AG04449 (cell line): Measurements from ENCODE around the gene OIP5.
"Not testable (repeated sequence)": the region's sequence is repeated elsewhere in the genome, so short reads cannot be mapped to it uniquely, and the experiment has no call there.

Source experiments
- CTCF ChIA-PET: fragments of 350-600 bp; formaldehyde crosslinking; extraction: SDS; loops from one replicate; lab custom pipeline; 2021; ENCODE audit warnings: antibody characterized with exemption; lab: Yijun Ruan, JAX
- POLR2A ChIA-PET: fragments of 400-600, 350-600 bp; formaldehyde crosslinking; extraction: SDS; loops from one replicate; lab custom pipeline; 2020; ENCODE audit warnings: antibody characterized with exemption, inconsistent platforms; lab: Yijun Ruan, JAX
- DNase-seq: peaks from one replicate; pipeline ENCODE4 v3.0.0-alpha.2; 2010; ENCODE audit warnings: low read depth, low spot score
- H3K4me3 ChIP-seq: 2 replicates; pipeline ENCODE4 v1.5.1; 2011; ENCODE audit warnings: low read depth, mild to moderate bottlenecking, control low read depth, low read length
- TF ChIP-seq, protein P1 (sequence below): IDR thresholded peaks from one replicate; pipeline ENCODE4 v1.5.1; 2011; ENCODE audit warnings: mild to moderate bottlenecking, moderate library complexity, low read length, control low read depth, inconsistent platforms; ENCODE audit not compliant: insufficient read depth; ENCODE audit errors: missing control alignments

The OIP5 gene

DNA sequence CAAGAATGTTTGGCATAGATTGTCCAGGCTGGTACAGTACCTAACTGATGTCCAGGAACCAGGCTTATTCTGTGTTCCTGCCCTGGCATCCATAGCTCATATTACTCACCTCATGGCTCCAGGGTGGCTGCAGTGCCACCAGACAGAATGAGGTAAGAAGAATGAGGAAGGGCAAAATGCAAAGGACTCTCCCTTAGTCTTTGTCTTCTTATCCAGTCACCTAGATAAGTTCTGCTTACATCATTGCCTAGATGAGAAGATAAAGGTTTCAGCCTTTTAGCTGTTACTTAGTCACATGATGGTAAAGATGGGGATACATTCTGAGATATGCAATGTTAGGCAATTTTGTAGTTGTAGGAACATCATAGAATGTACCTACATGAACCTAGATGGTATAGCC, 55.6 kb downstream of the OIP5 start:
- no peak overlapping the region for H3K4me3 ChIP-seq
- no peak for DNase-seq
- POLR2A ChIA-PET: no interaction called here
- CTCF ChIA-PET: no interaction called here
- TF ChIP-seq, protein P1, sequence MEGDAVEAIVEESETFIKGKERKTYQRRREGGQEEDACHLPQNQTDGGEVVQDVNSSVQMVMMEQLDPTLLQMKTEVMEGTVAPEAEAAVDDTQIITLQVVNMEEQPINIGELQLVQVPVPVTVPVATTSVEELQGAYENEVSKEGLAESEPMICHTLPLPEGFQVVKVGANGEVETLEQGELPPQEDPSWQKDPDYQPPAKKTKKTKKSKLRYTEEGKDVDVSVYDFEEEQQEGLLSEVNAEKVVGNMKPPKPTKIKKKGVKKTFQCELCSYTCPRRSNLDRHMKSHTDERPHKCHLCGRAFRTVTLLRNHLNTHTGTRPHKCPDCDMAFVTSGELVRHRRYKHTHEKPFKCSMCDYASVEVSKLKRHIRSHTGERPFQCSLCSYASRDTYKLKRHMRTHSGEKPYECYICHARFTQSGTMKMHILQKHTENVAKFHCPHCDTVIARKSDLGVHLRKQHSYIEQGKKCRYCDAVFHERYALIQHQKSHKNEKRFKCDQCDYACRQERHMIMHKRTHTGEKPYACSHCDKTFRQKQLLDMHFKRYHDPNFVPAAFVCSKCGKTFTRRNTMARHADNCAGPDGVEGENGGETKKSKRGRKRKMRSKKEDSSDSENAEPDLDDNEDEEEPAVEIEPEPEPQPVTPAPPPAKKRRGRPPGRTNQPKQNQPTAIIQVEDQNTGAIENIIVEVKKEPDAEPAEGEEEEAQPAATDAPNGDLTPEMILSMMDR: no peak

- no peak overlapping the region for H3K4me3 ChIP-seq
- ChIA-PET POLR2A (no interaction called here), CTCF (no interaction called here)
- no peak for DNase-seq
- TF ChIP-seq, protein P1: no peak
Measured at GRCh38 chr15:41269887-41270286, 62.5 kb downstream of the OIP5 start.

GRCh38 chr15:41263891-41264351, 68.5 kb downstream of the OIP5 start:
- CTCF ChIA-PET: no interaction called here
- TF ChIP-seq, protein P1: no peak
- POLR2A ChIA-PET: interaction anchor here (0.6 kb wide), 1 partner anchor 39 kb away, joined by 3 read pairs; no protein-coding TSS in a partner anchor
- DNase-seq: no peak
- no peak overlapping the region for H3K4me3 ChIP-seq

DNA sequence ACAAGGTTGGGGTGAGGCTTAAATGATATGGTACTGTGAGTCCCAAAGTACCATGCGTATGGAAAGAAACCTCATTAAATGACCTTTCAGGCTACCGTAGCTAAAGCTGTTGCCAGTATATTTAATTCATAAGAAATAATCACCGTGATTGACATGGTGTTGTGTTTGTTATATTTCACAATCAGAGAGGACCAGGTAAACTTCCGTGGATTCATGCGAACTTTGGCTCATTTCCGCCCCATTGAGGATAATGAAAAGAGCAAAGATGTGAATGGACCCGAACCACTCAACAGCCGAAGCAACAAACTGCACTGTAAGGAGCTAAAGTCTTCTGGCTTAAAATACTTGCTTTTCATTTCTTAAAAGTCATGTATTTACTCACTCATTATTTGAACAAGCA, 69.8 kb downstream of the OIP5 start:
- ChIA-PET CTCF (interaction anchor here (0.6 kb wide), 1 partner anchor 12 kb away, joined by 3 read pairs; no protein-coding TSS in a partner anchor), POLR2A (no interaction called here)
- H3K4me3 ChIP-seq: no peak overlapping the region
- DNase-seq: no peak
- TF ChIP-seq, protein P1: no peak

- POLR2A ChIA-PET, DNase-seq, H3K4me3 ChIP-seq: not testable (repeated sequence)
- CTCF ChIA-PET: interaction anchor here (1.1 kb wide), 1 partner anchor 31 kb away, joined by 3 read pairs; no protein-coding TSS in a partner anchor
Measured at GRCh38 chr15:41260924-41261323, 71.5 kb downstream of the OIP5 start.

DNA sequence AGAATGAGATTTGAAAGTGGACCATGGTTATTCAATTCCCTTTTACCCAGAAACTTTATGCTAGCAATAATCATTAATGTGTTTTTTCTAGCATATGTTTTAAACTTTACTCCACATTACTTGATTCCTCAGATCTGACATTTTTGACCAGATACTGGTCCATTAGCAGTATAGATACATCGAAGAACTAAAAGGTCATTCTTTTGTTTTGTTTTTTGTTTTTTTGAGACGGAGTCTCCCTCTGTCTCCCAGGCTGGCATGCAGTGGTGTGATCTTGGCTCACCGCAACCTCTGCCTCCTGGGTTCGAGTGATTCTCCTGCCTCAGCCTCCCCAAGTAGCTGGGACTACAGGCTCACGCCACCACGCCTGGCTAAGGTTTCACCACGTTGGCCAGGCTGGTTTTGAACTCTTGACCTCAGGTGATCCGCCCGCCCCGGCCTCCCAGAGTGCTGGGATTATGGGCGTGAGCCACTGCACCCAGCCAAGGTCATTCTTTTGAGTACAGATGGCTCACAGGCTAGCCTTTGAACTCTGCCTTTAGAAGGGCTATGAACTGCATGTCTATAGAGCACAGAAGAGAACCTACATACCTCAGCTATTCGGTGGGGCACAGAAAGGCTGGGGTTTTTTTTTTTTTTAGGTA, 72.7 kb downstream of the OIP5 start:
- ChIA-PET CTCF (no interaction called here), POLR2A (no interaction called here)
- H3K4me3 ChIP-seq: no peak overlapping the region
- TF ChIP-seq, protein P1: no peak
- DNase-seq: no peak
